ENCODE results near the gene AKAP5. TPM values are rescaled to one million over a fixed set of nuclear protein-coding genes. Genes with fewer than 3 reads are reported as not detected.

The AKAP5 gene
- total and polyA plus RNA-seq, 2 donors (not counting 1 experiment from before 2014, with no cell fraction given) = 0.21 to 1.4 TPM

GRCh38 chr14:64439141-64439540, 26.2 kb upstream of the AKAP5 start:
- intact Hi-C loops (cut with micrococcal nuclease) = no loop called here
- Histone ChIP-seq H2AFZ (ENCODE audit: insufficient read depth, low read depth, low read length, poor library complexity, severe bottlenecking) (no peak overlapping the region), H3K9ac (ENCODE audit: low read length) (no peak overlapping the region), H3K4me1 (ENCODE audit: control insufficient read depth in 2 of 2, insufficient read depth in 2 of 2, low read length in 2 of 2) (peaks cover under 1 to 5% of the 10 kb centered on the region in 2 donors), H3K79me2 (ENCODE audit: control insufficient read depth, insufficient read depth, low read length) (no peaks in the 10 kb centered on the region), H3K9me3 (ENCODE audit: control extremely low read depth in 1 of 3, control insufficient read depth in 2 of 3, insufficient read depth in 1 of 3, low read length in 2 of 3) (no peaks in the 10 kb centered on the region), H4K20me1 (ENCODE audit: control insufficient read depth, insufficient read depth, low read length, poor library complexity, severe bottlenecking) (no peaks in the 10 kb centered on the region), H3K27me3 (replicated peaks in 1 of 4; ENCODE audit: control extremely low read depth in 1 of 4, control insufficient read depth in 3 of 4, insufficient read depth in 4 of 4, low read length in 3 of 4) (no peaks in the 10 kb centered on the region), H3K4me2 (replicated peaks; ENCODE audit: low read depth, low read length, poor library complexity, severe bottlenecking) (no peak overlapping the region), H3K4me3 (ENCODE audit: control extremely low read depth in 1 of 5, extremely low read depth in 1 of 5, insufficient read depth in 1 of 5, low read depth in 2 of 5, low read length in 4 of 5) (no peak overlapping the region), H3K27ac (ENCODE audit: low read length in 2 of 2) (no peak overlapping the region), H3K36me3 (replicated peaks in 1 of 2; ENCODE audit: control extremely low read depth in 1 of 2, control insufficient read depth in 1 of 2, extremely low read depth in 1 of 2, insufficient read depth in 2 of 2, low read length in 1 of 2) (peaks cover 32 to 77% of the 10 kb centered on the region in 2 experiments)
- TF ChIP-seq, protein P1, sequence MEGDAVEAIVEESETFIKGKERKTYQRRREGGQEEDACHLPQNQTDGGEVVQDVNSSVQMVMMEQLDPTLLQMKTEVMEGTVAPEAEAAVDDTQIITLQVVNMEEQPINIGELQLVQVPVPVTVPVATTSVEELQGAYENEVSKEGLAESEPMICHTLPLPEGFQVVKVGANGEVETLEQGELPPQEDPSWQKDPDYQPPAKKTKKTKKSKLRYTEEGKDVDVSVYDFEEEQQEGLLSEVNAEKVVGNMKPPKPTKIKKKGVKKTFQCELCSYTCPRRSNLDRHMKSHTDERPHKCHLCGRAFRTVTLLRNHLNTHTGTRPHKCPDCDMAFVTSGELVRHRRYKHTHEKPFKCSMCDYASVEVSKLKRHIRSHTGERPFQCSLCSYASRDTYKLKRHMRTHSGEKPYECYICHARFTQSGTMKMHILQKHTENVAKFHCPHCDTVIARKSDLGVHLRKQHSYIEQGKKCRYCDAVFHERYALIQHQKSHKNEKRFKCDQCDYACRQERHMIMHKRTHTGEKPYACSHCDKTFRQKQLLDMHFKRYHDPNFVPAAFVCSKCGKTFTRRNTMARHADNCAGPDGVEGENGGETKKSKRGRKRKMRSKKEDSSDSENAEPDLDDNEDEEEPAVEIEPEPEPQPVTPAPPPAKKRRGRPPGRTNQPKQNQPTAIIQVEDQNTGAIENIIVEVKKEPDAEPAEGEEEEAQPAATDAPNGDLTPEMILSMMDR (IDR thresholded peaks at IDR 0.05) = no peak
- no peak for TF ChIP-seq EZH2 (IDR thresholded peaks at IDR 0.05; ENCODE audit: borderline replicate concordance, insufficient read depth, low read depth, low read length, poor library complexity, severe bottlenecking)
- no peak overlapping the region for H3K4me3 Mint-ChIP-seq
- H3K27ac Mint-ChIP-seq = no peak overlapping the region
- ChIA-PET CTCF (interaction anchor here (0.7 to 2.1 kb wide), 5 partner anchors 9 to 40 kb away, joined by 3 to 8 read pairs (median 4); no protein-coding TSS in a partner anchor), POLR2A (no interaction called here)
- H3K4me1 Mint-ChIP-seq = peaks cover 7% of the 10 kb centered on the region
- no CpG with 5 or more reads among the region's 6 CpGs for WGBS (ENCODE audit: insufficient coverage)
- H3K27me3 Mint-ChIP-seq = no peaks in the 10 kb centered on the region
- no peak for ATAC-seq (ENCODE audit: low read depth)
- DNase-seq = no peak
- H3K9me3 Mint-ChIP-seq (ENCODE audit: insufficient read depth) = no peaks in the 10 kb centered on the region

- H3K27me3 ChIP-seq (replicated peaks in 1 of 4; ENCODE audit: control extremely low read depth in 1 of 4, control insufficient read depth in 3 of 4, insufficient read depth in 4 of 4, low read length in 3 of 4) = no peaks in the 10 kb centered on the region
- H3K9ac ChIP-seq (ENCODE audit: low read length) = no peak overlapping the region
- ChIA-PET CTCF (interaction anchor here (0.7 to 2.1 kb wide), 3 partner anchors 11 to 38 kb away, joined by 3 to 8 read pairs (median 4); no protein-coding TSS in a partner anchor), POLR2A (no interaction called here)
- no peaks in the 10 kb centered on the region for H4K20me1 ChIP-seq (ENCODE audit: control insufficient read depth, insufficient read depth, low read length, poor library complexity, severe bottlenecking)
- ATAC-seq (ENCODE audit: low read depth) (no peak), DNase-seq (no peak)
- intact Hi-C loops (cut with micrococcal nuclease) = no loop called here
- H3K9me3 ChIP-seq (ENCODE audit: control extremely low read depth in 1 of 3, control insufficient read depth in 2 of 3, insufficient read depth in 1 of 3, low read length in 2 of 3) = no peaks in the 10 kb centered on the region
- TF ChIP-seq, protein P1 (IDR thresholded peaks at IDR 0.05) = no peak
- TF ChIP-seq EZH2 (IDR thresholded peaks at IDR 0.05; ENCODE audit: borderline replicate concordance, insufficient read depth, low read depth, low read length, poor library complexity, severe bottlenecking) = no peak
- peaks cover 14 to 18% of the 10 kb centered on the region in 2 donors for H3K4me1 ChIP-seq (ENCODE audit: control insufficient read depth in 2 of 2, insufficient read depth in 2 of 2, low read length in 2 of 2)
- no peaks in the 10 kb centered on the region for H3K79me2 ChIP-seq (ENCODE audit: control insufficient read depth, insufficient read depth, low read length)
- no CpG with 5 or more reads among the region's 3 CpGs for WGBS (ENCODE audit: insufficient coverage)
- no peaks in the 10 kb centered on the region for H3K9me3 Mint-ChIP-seq (ENCODE audit: insufficient read depth)
- no peak overlapping the region for H3K4me3 Mint-ChIP-seq
- no peaks in the 10 kb centered on the region for H3K27me3 Mint-ChIP-seq
- no peak overlapping the region for H3K4me3 ChIP-seq (ENCODE audit: control extremely low read depth in 1 of 5, extremely low read depth in 1 of 5, insufficient read depth in 1 of 5, low read depth in 2 of 5, low read length in 4 of 5)
- H3K36me3 ChIP-seq (replicated peaks in 1 of 2; ENCODE audit: control extremely low read depth in 1 of 2, control insufficient read depth in 1 of 2, extremely low read depth in 1 of 2, insufficient read depth in 2 of 2, low read length in 1 of 2) = peaks cover 32 to 70% of the 10 kb centered on the region in 2 experiments
- H2AFZ ChIP-seq (ENCODE audit: insufficient read depth, low read depth, low read length, poor library complexity, severe bottlenecking) = no peak overlapping the region
- H3K27ac Mint-ChIP-seq = no peak overlapping the region
- peaks cover 21% of the 10 kb centered on the region for H3K4me1 Mint-ChIP-seq
- H3K4me2 ChIP-seq (replicated peaks; ENCODE audit: low read depth, low read length, poor library complexity, severe bottlenecking) = no peak overlapping the region
- no peak overlapping the region for H3K27ac ChIP-seq (ENCODE audit: low read length in 2 of 2)
These were observed 24.8 kb upstream of the AKAP5 start for GRCh38 chr14:64440494-64440893.
